Mesodermal cell (in vitro differentiated cells): ENCODE data around the gene FH.

ENCODE experiments used
- H3K27ac ChIP-seq: 2 replicates; pipeline ENCODE4 v1.7.0; 2013; ENCODE audit warnings: mild to moderate bottlenecking, low read depth, low read length, moderate library complexity; ENCODE audit not compliant: severe bottlenecking
- H3K36me3 ChIP-seq: 2 replicates; pipeline ENCODE4 v1.7.1; 2013; ENCODE audit warnings: mild to moderate bottlenecking, low read length, moderate library complexity; ENCODE audit not compliant: control insufficient read depth, insufficient read depth
- H3K4me1 ChIP-seq: one replicate; pipeline ENCODE4 v1.7.1; 2013; ENCODE audit warnings: mild to moderate bottlenecking, low read length; ENCODE audit not compliant: insufficient read depth, control insufficient read depth, poor library complexity, severe bottlenecking
- H3K4me3 ChIP-seq: 2 replicates; pipeline ENCODE4 v1.7.0; 2013; ENCODE audit warnings: low read length, control low read depth, mild to moderate bottlenecking; ENCODE audit not compliant: insufficient read depth, poor library complexity, severe bottlenecking; ENCODE audit errors: extremely low read depth
- H3K9me3 ChIP-seq: 2 replicates; pipeline ENCODE4 v1.7.1; 2013; ENCODE audit warnings: mild to moderate bottlenecking, low read length, moderate library complexity; ENCODE audit not compliant: control insufficient read depth
- WGBS, 2 experiments: methylation state at CpG; one replicate each; pipeline ENCODE4 v1.1.5; 2013; ENCODE audit warnings: missing lambda C conversion rate in 2 of 2; ENCODE audit not compliant: insufficient coverage in 2 of 2; 5-methylcytosine and 5-hydroxymethylcytosine counted together

The FH gene

DNA sequence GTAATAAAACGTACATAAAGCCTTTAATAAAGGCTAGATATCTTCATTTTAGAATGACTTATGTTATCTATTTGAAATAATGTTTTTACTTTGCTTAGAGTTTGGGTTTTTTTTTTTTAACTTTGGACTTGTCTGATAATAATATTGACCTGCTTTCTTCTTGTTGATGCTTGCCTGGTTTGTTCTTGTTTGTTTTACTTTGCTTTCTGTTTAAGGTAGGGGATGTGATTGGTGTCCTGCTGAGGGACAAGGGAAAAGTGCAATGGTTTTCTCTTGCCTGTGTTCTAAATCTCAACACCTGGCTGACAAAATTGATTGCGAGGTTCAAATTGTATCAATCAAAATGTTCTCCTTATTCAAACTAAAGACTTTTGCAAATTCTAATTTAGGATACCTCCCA is 2.2 kb upstream of the FH start:
- WGBS, 2 experiments, result 80% methylated on average over 1 of the region's 2 CpGs; no CpG with 5 or more reads in 1 of the 2 experiments

GRCh38 chr1:241520080-241520465 is 518 bp upstream of the FH start:
- H3K4me3 ChIP-seq, result peak overlapping the region; percentile 83
- peaks cover 11% of the 10 kb centered on the region for H3K36me3 ChIP-seq
- no peak overlapping the region for H3K27ac ChIP-seq
- no CpG with 5 or more reads among the region's 6 CpGs for WGBS, 2 experiments
- H3K9me3 ChIP-seq, result no peaks in the 10 kb centered on the region
- H3K4me1 ChIP-seq, result peaks cover 4% of the 10 kb centered on the region

More for the DNA sequence above, 2.2 kb upstream of the FH start:
- Histone ChIP-seq H3K27ac (no peak overlapping the region), H3K4me1 (peaks cover 4% of the 10 kb centered on the region), H3K9me3 (no peaks in the 10 kb centered on the region), H3K4me3 (no peak overlapping the region), H3K36me3 (no peaks in the 10 kb centered on the region)

DNA sequence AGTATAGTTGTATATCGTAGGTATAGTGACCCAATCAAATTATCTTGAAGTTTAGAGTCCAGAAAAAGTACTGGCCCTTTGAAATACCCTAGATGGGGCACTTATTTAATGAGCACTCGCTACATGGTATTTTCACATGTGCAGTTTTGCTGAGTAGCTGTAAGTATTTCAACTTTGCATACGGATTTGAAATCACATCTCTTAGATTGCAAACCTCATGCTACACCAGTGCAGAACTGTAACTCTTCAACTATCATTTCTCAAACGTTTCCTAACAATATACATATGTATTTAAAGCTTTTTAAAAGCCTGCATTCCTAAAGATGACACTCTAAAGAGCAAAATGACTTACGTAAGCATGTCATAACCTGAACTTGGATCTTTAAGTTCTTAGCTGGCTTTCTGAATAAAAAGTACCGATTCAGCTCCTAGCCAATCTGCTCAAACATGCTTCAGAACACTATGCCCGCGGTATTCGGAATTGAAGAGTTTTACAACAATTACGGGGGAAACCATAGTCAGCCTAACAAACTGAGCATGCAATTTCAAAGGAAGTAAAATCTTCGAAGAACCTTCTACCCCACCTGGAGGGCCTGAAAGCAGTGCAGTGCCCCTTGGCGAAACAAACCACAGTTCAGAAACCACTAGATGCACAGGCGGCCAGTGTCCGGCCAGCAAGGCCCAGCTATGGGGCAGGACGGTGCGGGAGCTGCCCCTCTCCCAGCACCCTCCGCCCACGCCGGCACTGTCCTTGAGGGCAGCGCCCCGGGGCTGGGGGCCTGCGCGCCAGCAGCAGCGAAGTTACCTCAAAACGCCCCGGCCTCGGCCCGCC is 863 bp downstream of the FH start:
- peaks cover 11% of the 10 kb centered on the region for H3K36me3 ChIP-seq
- WGBS, 2 experiments, result 5 to 6% methylated on average over 13 to 26 of the region's 28 CpGs
- H3K9me3 ChIP-seq, result no peaks in the 10 kb centered on the region
- peak overlapping the region; percentile 83 for H3K4me3 ChIP-seq
- peak overlapping the region; percentile 82 for H3K27ac ChIP-seq
- H3K4me1 ChIP-seq, result peaks cover 4% of the 10 kb centered on the region

DNA sequence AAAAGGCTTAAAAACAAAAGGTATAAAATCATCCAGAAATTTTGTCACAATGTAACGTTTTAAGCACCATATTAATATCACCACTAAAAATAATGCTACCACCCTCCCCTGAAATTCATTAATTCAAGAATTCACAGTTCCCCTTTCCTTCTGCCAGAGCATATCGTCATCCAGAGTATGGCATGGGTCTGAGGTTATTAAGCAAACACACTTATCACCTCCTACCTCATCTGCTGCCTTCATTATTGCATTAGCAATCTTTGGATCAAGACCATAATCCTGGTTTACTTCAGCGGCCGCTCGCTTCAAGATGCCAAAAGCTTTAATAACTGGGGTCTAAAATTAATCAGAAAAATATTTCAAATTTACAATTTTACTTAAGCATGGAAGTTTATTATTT is 6.2 kb downstream of the FH start:
- Histone ChIP-seq H3K4me1 (peaks cover 4% of the 10 kb centered on the region), H3K9me3 (no peaks in the 10 kb centered on the region), H3K27ac (no peak overlapping the region), H3K4me3 (no peak overlapping the region), H3K36me3 (peaks cover 44% of the 10 kb centered on the region)
- 88 to 100% methylated on average over 1 of the region's 5 CpGs for WGBS, 2 experiments

DNA sequence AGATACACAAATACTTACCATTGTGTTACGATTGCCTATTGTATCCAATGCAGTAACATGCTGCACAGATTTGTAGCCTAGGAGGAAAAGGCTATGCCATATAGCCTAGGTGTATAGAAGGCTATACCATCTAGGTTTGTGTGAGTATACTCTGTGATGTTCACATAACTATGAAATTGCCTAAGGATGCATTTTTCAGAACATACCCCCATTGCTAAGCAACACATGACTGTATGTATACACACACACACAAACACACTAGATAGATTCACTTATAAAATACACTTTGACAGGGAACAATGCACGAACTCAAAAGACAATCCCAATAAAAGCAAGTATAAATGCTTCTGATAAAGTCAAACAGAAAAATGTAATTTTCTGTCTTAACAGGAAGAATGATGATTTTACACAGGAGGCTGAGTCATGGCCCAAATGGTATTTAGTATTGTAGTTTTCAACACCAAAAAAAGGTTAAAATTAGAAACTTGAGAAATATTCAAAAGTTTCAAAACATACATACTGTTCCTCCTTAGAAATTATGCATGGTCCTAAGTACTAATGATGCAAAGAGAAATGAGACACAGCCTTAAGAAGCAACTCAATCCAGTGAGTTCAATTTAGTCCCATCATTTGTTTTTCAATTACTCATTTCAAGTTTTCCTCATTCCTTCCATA is 12.2 kb downstream of the FH start:
- H3K4me3 ChIP-seq, result no peak overlapping the region
- H3K36me3 ChIP-seq, result peaks cover 73% of the 10 kb centered on the region
- no peak overlapping the region for H3K27ac ChIP-seq
- no peaks in the 10 kb centered on the region for H3K9me3 ChIP-seq
- H3K4me1 ChIP-seq, result no peaks in the 10 kb centered on the region
- WGBS, 2 experiments, result no CpG with 5 or more reads among the region's 2 CpGs

GRCh38 chr1:241503444-241503843 is 16.1 kb downstream of the FH start:
- peaks cover 64% of the 10 kb centered on the region for H3K36me3 ChIP-seq
- 97 to 100% methylated on average over 4 to 5 of the region's 6 CpGs for WGBS, 2 experiments
- H3K4me1 ChIP-seq, result no peaks in the 10 kb centered on the region
- no peaks in the 10 kb centered on the region for H3K9me3 ChIP-seq
- no peak overlapping the region for H3K4me3 ChIP-seq
- H3K27ac ChIP-seq, result no peak overlapping the region

DNA sequence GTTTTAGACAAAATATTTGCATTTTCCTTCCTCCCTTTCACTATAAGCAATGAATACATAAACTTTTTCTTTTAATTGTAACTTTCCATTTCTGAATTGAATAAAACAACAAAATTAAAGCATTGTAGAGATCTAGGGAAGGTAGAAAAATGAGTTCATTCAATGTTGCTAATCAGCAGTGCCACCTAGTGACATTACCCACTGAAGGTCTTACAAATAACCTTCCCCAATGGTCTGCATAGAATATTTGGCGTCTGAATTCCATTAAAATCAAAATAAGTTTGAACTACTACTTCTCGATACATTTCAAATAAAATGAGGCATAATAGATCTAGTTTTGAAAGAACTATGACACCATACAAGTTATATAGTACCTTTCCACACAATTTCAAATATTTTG is 19.6 kb downstream of the FH start:
- Histone ChIP-seq H3K9me3 (no peaks in the 10 kb centered on the region), H3K36me3 (peaks cover 69% of the 10 kb centered on the region)
- no CpG with 5 or more reads among the region's 2 CpGs for WGBS, 2 experiments

DNA sequence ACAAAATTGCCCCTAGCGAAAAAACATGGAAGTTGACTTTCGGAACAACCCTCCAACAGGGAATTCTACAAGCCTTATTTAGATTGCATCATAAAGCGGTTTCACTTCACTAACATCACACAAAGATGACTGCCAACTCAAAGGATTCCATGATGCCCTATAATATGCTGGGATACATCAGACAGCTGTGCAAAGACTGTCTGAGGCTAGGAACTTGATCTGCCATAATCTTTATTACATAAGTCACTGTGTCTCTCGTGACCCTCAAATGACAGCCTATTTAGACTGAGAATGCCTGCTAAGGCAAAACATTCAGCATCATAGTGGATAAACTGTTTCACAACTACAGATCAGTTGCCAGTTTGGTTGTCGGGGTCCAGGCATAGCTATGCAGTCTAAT is 23.8 kb downstream of the FH start:
- Histone ChIP-seq H3K4me3 (no peak overlapping the region), H3K36me3 (peaks cover 43% of the 10 kb centered on the region), H3K4me1 (no peaks in the 10 kb centered on the region), H3K9me3 (no peaks in the 10 kb centered on the region), H3K27ac (no peak overlapping the region)
- WGBS, 2 experiments, result 88 to 96% methylated on average over 4 to 5 of the region's 5 CpGs

More for the DNA sequence above, 19.6 kb downstream of the FH start:
- no peaks in the 10 kb centered on the region for H3K4me1 ChIP-seq
- H3K27ac ChIP-seq, result no peak overlapping the region
- H3K4me3 ChIP-seq, result no peak overlapping the region

DNA sequence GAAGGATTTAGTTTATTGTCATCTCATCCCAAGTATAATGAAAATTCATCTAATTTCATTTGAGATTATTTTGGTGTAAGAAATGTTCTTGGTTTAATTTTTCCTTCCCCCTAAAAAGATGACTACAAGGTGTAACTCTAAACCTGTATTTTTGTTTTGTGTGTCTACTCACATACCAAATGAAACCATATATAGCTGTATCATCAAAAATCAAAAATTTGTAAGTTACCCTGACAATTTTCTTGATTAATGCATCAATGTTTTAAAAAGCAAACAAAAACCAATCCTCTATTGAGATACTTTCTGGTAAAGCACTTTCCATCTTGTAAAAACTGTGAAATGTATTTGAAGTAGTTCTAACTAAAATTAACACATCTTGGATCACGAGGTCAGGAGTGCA is 30.8 kb downstream of the FH start:
- Histone ChIP-seq H3K4me1 (no peaks in the 10 kb centered on the region), H3K9me3 (no peaks in the 10 kb centered on the region)
- 50% methylated on average over 1 of the region's 1 CpG; no CpG with 5 or more reads in 1 of the 2 experiments for WGBS, 2 experiments

DNA sequence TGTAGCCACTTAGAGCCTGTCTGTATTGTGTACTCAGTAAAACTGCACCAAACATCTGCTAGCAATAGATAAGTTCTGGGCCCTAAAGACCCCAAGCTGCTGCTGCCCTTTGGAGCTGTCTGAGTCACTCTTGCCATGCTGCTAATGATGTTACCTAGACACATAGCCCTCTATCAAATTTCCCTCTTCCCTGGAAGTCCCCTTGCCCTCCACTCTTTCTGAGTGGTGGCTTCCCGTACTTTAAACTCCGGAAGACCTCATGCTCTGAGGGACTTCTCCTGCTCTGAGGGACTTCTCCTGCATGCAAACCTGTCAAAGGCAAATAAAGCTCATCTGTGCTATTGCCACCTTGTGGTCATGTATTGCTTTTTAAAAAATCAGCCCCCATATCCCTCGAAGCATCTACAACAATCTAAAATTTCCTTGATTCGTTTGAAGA is 34.0 kb downstream of the FH start:
- WGBS, 2 experiments, result 73 to 79% methylated on average over 2 to 3 of the region's 4 CpGs

More for the DNA sequence above, 30.8 kb downstream of the FH start:
- no peak overlapping the region for H3K4me3 ChIP-seq
- H3K27ac ChIP-seq, result no peak overlapping the region
- no peaks in the 10 kb centered on the region for H3K36me3 ChIP-seq

DNA sequence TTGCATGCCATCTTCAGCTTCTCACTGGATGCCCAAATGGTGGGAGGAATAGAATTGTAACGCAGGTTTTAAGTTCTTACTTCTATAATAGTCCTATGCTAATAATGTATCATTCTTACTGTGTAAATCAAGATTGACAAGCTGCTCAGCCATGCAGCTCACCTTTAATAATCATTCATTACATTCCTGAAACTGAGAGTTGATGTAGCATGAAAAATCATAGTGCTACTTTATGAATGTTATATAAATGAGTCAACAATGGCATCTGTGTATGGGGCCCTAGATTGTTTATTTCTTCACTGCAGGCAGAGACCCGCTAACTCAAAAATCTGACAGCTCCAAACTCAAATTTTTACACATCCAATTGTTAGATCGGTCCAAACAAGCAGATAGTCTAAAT is 34.4 kb downstream of the FH start:
- 93 to 100% methylated on average over 1 to 2 of the region's 3 CpGs for WGBS, 2 experiments
- Histone ChIP-seq H3K36me3 (no peaks in the 10 kb centered on the region), H3K27ac (no peak overlapping the region), H3K4me3 (no peak overlapping the region), H3K9me3 (peaks cover 3% of the 10 kb centered on the region), H3K4me1 (peaks cover 13% of the 10 kb centered on the region)

More for the DNA sequence above, 34.0 kb downstream of the FH start:
- Histone ChIP-seq H3K9me3 (peaks cover under 1% of the 10 kb centered on the region), H3K36me3 (no peaks in the 10 kb centered on the region), H3K4me1 (peaks cover 13% of the 10 kb centered on the region), H3K27ac (no peak overlapping the region), H3K4me3 (no peak overlapping the region)
